Smooth muscle cell (in vitro differentiated cells): ENCODE measurements around the gene GAK. TPM values are rescaled to one million over a fixed set of nuclear protein-coding genes. Genes with fewer than 3 reads are reported as not detected.

Experiments used
- DNase-seq: peaks from one replicate; lab custom pipeline; 2025; ENCODE audit not compliant: unreplicated experiment; lab: John Stamatoyannopoulos, UW
- H2AFZ ChIP-seq: fragments of 200-600 bp; sonication (generic); 2 replicates; pipeline ENCODE4 v1.6.0; 2016; ENCODE audit warnings: antibody characterized with exemption, low read depth, mild to moderate bottlenecking
- H3F3A ChIP-seq: fragments of 200-600 bp; sonication (generic); 2 replicates; pipeline ENCODE4 v1.6.0; 2017; ENCODE audit warnings: antibody characterized with exemption, low read depth
- H3K27ac ChIP-seq: fragments of 200-600 bp; sonication (generic); 2 replicates; pipeline ENCODE4 v1.5.1; 2016; ENCODE audit warnings: low read depth, mild to moderate bottlenecking
- H3K27me3 ChIP-seq: fragments of 200-600 bp; sonication (generic); 2 replicates; pipeline ENCODE4 v1.6.1; 2016; ENCODE audit warnings: low read depth, mild to moderate bottlenecking
- H3K36me3 ChIP-seq: fragments of 200-600 bp; sonication (generic); 2 replicates; pipeline ENCODE4 v1.5.1; 2016; ENCODE audit warnings: low read depth
- H3K4me1 ChIP-seq: fragments of 200-600 bp; sonication (generic); 2 replicates; pipeline ENCODE4 v1.5.1; 2016; ENCODE audit warnings: low read depth
- H3K4me2 ChIP-seq: fragments of 200-600 bp; sonication (generic); 2 replicates; pipeline ENCODE4 v1.6.0; 2016; ENCODE audit warnings: mild to moderate bottlenecking
- H3K4me3 ChIP-seq: fragments of 200-600 bp; sonication (generic); 2 replicates; pipeline ENCODE4 v1.5.1; 2016; ENCODE audit warnings: mild to moderate bottlenecking
- H3K79me2 ChIP-seq: fragments of 200-600 bp; sonication (generic); 2 replicates; pipeline ENCODE4 v1.6.0; 2016; ENCODE audit warnings: low read depth, mild to moderate bottlenecking
- H3K9ac ChIP-seq: fragments of 200-600 bp; sonication (generic); 2 replicates; pipeline ENCODE4 v1.6.0; 2016; ENCODE audit warnings: low read depth
- H3K9me3 ChIP-seq: fragments of 200-600 bp; sonication (generic); replicated peaks from 2 replicates; pipeline ENCODE4 v1.5.1; 2016; ENCODE audit warnings: low read depth
- H4K20me1 ChIP-seq: fragments of 200-600 bp; sonication (generic); 2 replicates; pipeline ENCODE4 v1.6.0; 2016; ENCODE audit warnings: low read depth
- CTCF ChIP-seq: fragments of 200-600 bp; sonication (generic); IDR thresholded peaks from 2 replicates; pipeline ENCODE4 v1.5.1; 2017; ENCODE audit warnings: borderline replicate concordance, mild to moderate bottlenecking, antibody characterized with exemption; ENCODE audit not compliant: insufficient read depth, poor library complexity, severe bottlenecking
- WGBS: methylation state at CpG from one replicate; pipeline ENCODE4 v1.1.7; 2016; ENCODE audit warnings: low lambda C conversion rate; 5-methylcytosine and 5-hydroxymethylcytosine counted together
- polyA plus RNA-seq: library from polyadenylated mRNA; unstranded; fragments of >200 nt; fragmentation: Nextera tagmentation; extraction: Ambion mirVana; gene quantifications from 2 replicates; pipeline ENCODE4 v1.2.1, GENCODE V29; 2016
- total RNA-seq: library from RNA; depleted of rRNA; stranded (reverse); fragments of >200 nt; gene quantifications from 2 replicates; pipeline ENCODE4 v1.2.3, GENCODE V29; 2014

GAK gene
- total and polyA plus RNA-seq, 2 experiments from 2014 or later: 56.2 to 85.4 TPM

- Histone ChIP-seq H3K9ac (no peak overlapping the region), H3K27me3 (no peaks in the 10 kb centered on the region), H4K20me1 (peaks cover 52% of the 10 kb centered on the region), H3F3A (no peaks in the 10 kb centered on the region), H3K4me1 (no peaks in the 10 kb centered on the region), H3K4me2 (no peak overlapping the region), H3K9me3 (no peaks in the 10 kb centered on the region), H3K4me3 (no peak overlapping the region), H3K27ac (no peak overlapping the region), H2AFZ (no peak overlapping the region), H3K79me2 (no peaks in the 10 kb centered on the region), H3K36me3 (no peaks in the 10 kb centered on the region)
- no peak for TF ChIP-seq CTCF
- WGBS: 96% methylated on average over 27 of the region's 27 CpGs
- no peak for DNase-seq
Observed at GRCh38 chr4:898869-899555, 33.1 kb downstream of the GAK start.

GRCh38 chr4:898123-898522, 34.0 kb downstream of the GAK start:
- Histone ChIP-seq H3K9me3 (no peaks in the 10 kb centered on the region), H3K4me3 (no peak overlapping the region), H3K27ac (no peak overlapping the region), H3K9ac (no peak overlapping the region), H3K27me3 (no peaks in the 10 kb centered on the region), H3K36me3 (no peaks in the 10 kb centered on the region), H3K4me2 (no peak overlapping the region), H3K79me2 (no peaks in the 10 kb centered on the region), H4K20me1 (peaks cover 52% of the 10 kb centered on the region), H2AFZ (no peak overlapping the region), H3K4me1 (no peaks in the 10 kb centered on the region), H3F3A (no peaks in the 10 kb centered on the region)
- 97% methylated on average over 15 of the region's 15 CpGs for WGBS
- TF ChIP-seq CTCF: no peak
- DNase-seq: no peak

GRCh38 chr4:896630-897029, 35.5 kb downstream of the GAK start:
- Histone ChIP-seq H2AFZ (no peak overlapping the region), H3K4me3 (no peak overlapping the region), H3K9me3 (no peaks in the 10 kb centered on the region), H4K20me1 (peaks cover 38% of the 10 kb centered on the region), H3K36me3 (no peaks in the 10 kb centered on the region), H3K79me2 (no peaks in the 10 kb centered on the region), H3K4me2 (no peak overlapping the region), H3K4me1 (no peaks in the 10 kb centered on the region), H3K27me3 (no peaks in the 10 kb centered on the region), H3F3A (no peaks in the 10 kb centered on the region), H3K9ac (no peak overlapping the region), H3K27ac (no peak overlapping the region)
- TF ChIP-seq CTCF: no peak
- WGBS: 95% methylated on average over 20 of the region's 20 CpGs
- DNase-seq: no peak

GRCh38 chr4:896216-896615, 35.9 kb downstream of the GAK start:
- Histone ChIP-seq H3K4me3 (no peak overlapping the region), H4K20me1 (peaks cover 34% of the 10 kb centered on the region), H3K9ac (no peak overlapping the region), H3K27me3 (no peaks in the 10 kb centered on the region), H3K27ac (no peak overlapping the region), H3K79me2 (no peaks in the 10 kb centered on the region), H3K4me2 (no peak overlapping the region), H3K9me3 (no peaks in the 10 kb centered on the region), H2AFZ (no peak overlapping the region), H3F3A (no peaks in the 10 kb centered on the region), H3K4me1 (no peaks in the 10 kb centered on the region), H3K36me3 (no peaks in the 10 kb centered on the region)
- WGBS: 95% methylated on average over 13 of the region's 13 CpGs
- no peak for TF ChIP-seq CTCF
- no peak for DNase-seq
